HG03457 (cell line): ENCODE measurements around the gene ACO2.
"Not testable (repeated sequence)": the region's sequence is repeated elsewhere in the genome, so short reads cannot be mapped to it uniquely, and the experiment has no call there.

Source experiments
- ATAC-seq: cut with Tn5 transposase; IDR thresholded peaks from one replicate; pipeline ENCODE4 v1.9.1; 2021; ENCODE audit warnings: moderate number of reproducible peaks; ENCODE audit not compliant: unreplicated experiment

The ACO2 gene

DNA sequence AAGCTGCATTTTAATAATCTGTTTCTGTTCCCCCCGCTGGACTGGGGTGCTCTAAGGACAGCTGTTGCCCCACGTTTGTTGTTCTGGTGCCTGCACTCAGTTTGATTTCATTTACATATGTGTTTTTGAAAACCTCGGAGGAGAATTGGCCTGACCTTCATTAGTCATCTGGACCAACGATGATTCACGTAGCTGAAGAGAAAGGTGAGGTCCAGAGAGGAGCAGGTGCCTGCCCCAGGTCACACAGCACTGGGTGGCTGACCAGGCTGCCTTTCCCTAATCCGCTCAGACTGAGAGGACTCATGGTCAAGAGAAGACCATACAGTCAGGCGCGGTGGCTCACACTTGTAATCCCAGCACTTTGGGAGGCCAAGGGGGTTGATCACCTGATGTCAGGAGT, 95.6 kb downstream of the ACO2 start:
- no peak for ATAC-seq

- ATAC-seq, result no peak
These were observed 96.6 kb downstream of the ACO2 start for GRCh38 chr22:41565403-41566054.

DNA sequence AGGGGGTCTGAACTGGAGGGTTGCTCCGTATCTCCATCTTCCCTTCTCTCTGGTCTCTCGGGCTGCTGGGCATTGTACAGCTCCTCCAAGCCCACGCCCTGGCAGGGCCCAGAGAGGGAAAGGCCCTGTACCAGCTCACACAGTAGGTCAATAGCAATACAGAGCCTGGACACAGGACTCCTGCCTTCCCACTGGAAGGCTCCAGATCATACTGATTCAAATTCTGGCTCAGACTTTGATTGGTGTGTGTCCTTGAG, 98.5 kb downstream of the ACO2 start:
- no peak for ATAC-seq

DNA sequence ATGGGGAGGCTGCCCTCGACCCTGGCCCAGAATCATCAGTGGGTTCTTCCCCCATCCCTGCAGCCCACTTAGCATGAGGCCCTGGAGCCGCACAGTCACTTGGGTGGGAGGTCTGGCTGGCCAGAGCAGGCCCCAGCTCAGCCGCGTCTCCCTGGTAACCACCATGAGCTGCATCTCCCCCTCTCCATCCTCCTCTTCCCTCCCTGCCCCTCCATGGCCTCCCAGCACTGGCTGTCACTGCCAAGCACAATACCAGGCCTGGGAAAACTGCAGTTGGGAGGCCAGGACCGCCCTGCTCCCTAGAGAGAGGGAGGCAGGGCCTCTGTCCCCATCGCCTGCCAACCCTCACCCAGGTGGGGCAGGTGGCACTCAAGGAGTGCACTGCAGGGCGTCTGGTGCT, 99.9 kb downstream of the ACO2 start:
- no peak for ATAC-seq

DNA sequence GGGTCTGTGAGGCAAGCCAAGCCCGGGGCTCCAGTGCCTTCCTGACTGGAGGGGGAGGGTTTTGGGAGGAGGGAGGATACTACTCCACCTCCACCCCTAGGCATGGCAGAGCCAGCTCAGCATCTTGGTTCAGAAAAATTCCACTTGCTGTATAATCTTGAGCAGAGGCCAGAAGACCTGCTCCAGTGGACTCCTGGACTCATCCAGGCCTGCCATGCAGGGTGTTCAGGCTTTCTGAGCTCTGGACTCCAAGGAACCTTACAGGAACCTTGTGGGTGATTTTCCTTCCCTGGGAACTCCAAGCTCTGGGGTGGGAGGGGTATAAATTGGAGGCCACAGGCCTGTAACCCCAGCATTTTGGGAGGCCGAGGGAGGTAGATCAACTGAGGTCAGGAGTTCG, 101.3 kb downstream of the ACO2 start:
- no peak for ATAC-seq

DNA sequence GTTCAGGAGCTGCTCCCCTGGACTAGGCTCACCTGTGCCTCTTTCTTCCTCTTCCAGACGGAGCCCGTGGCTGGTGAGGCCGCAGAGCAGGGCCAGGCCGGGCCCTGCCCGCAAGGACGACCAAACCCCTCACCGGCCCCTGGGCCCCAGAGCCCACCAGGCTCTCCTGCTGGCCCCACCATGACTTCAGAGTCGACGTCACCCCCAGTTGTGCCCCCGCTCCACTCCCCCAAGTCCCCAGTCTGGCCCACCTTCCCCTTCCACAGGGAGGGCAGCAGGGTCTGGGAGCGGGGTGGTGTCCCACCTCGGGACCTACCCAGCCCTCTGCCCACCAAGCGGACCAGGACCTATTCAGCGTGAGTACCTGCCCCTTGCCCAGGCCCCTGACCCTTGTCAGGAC, 102.9 kb downstream of the ACO2 start:
- no peak for ATAC-seq

DNA sequence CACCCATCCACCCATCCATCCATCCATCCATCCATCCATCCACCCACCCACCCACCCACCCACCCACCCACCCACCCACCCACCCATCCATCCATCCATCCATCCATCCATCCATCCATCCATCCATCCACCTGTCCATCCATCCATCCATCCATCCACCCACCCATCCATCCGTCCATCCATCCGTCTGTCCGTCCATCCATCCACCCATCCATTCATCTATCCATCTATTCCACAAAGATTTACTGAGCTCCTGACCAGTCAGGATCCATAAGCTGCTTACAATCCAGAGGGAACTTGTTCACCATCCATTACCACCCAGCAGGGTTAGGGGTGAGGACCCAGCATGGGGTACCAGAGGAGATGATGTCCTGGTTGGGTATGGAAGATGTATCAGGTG, 103.4 kb downstream of the ACO2 start:
- not testable (repeated sequence) for ATAC-seq

DNA sequence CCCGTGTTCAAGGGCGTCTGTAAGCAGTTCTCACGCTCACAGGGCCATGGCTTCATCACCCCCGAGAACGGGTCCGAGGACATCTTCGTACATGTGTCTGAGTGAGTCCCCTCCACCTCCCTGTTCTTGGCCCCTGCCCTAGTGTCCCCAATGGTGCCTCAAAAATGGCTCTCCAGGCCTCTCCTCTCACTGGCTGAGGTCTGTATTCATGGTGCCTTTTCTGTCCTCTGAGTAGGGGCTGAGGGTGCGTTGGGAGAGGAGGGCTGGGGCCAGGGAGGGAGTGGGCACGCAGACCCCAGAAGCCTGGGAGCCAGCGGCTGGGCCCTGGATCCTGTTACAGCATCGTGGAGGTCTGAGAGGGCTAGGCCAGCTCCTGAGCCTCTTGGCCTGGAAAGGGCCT, 104.8 kb downstream of the ACO2 start:
- ATAC-seq, result no peak

- no peak for ATAC-seq
These were observed 106.0 kb downstream of the ACO2 start for GRCh38 chr22:41574847-41575381.

DNA sequence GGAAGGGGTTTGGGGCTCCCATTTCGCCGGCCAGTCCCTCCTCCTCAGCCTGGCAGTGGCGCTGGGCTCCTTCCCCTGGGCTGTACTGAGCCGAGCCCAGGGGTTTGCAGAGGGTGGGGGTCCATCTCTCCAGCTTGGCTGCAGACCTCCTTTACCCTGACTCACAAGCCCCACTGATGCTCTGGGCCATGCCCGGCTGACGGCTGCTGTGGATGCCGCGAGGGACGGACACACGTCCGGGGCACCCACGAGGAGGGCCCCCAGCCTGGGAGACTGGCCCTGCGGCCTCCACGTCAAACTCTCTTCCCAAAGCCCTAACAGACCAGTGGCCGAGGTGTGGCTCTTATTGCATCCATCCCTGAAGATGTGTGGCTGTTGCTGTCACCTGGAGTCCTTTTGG, 106.6 kb downstream of the ACO2 start:
- ATAC-seq, result no peak

- no peak for ATAC-seq
These were observed 108.0 kb downstream of the ACO2 start for GRCh38 chr22:41576877-41577276.

DNA sequence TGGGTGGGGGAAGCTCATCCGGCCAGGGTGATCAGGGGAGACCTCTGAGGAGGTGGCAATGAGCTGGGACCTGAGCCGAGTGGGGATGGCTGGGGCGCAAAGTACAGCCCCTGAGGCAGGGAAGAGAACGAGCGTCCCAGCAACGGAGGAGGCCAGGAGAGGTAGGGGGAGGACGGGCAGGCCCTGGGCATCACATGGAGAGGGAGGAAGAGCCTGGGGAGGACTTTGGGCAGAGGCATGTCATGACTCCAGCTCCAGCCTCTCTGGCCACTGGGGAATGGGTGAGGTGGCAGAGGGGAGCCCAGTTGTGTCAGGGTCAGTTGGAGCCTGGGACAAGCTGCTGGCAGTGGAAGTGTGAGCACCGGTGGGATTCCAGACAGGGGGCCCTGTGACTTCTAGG, 109.2 kb downstream of the ACO2 start:
- ATAC-seq, result no peak
